ENCODE results near the gene NUMBL.

GRCh38 chr19:40642757-40643305 is 47.6 kb downstream of the NUMBL start:
- TF ChIP-seq CTCF (conservative IDR thresholded peaks at IDR 0.05; ENCODE audit: low read depth, low read length) (no peak), EZH2 (IDR thresholded peaks at IDR 0.05; ENCODE audit: borderline replicate concordance, low read depth, low read length, poor library complexity, severe bottlenecking) (no peak)
